ENCODE measurements around the gene SPRED1. TPM values are rescaled to one million over a fixed set of nuclear protein-coding genes. Genes with fewer than 3 reads are reported as not detected.
A peak's percentile ranks its signal among the peaks of the same experiment; 100 is the strongest.

The SPRED1 gene
- total RNA-seq, 1 donor: 55.7 TPM

DNA sequence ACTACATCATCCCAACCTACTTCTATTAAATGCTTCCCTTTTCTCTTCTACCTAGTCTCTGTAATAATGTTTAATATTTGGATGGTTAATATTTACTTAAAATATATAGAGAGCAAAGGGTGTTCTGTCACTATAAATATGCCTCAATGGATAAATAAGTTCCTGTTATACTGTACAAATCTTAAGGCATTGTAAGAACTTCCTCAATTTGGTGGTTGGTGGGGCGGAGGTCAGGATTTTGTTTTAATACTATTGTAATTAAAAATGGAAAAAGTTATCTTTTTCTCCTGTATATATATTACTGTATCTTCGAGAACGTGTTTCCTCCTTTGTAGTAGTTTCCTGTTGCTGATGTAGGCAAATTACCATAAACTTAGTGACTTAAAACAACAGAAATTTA, 41.5 kb downstream of the SPRED1 start:
- no peak overlapping the region for H3K4me3 ChIP-seq (ENCODE audit: low read depth, low read length)
- DNase-seq (ENCODE audit: low read depth): no peak
- TF ChIP-seq, protein P1, sequence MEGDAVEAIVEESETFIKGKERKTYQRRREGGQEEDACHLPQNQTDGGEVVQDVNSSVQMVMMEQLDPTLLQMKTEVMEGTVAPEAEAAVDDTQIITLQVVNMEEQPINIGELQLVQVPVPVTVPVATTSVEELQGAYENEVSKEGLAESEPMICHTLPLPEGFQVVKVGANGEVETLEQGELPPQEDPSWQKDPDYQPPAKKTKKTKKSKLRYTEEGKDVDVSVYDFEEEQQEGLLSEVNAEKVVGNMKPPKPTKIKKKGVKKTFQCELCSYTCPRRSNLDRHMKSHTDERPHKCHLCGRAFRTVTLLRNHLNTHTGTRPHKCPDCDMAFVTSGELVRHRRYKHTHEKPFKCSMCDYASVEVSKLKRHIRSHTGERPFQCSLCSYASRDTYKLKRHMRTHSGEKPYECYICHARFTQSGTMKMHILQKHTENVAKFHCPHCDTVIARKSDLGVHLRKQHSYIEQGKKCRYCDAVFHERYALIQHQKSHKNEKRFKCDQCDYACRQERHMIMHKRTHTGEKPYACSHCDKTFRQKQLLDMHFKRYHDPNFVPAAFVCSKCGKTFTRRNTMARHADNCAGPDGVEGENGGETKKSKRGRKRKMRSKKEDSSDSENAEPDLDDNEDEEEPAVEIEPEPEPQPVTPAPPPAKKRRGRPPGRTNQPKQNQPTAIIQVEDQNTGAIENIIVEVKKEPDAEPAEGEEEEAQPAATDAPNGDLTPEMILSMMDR (IDR thresholded peaks at IDR 0.05; ENCODE audit: insufficient read depth, low read depth, low read length): no peak

DNA sequence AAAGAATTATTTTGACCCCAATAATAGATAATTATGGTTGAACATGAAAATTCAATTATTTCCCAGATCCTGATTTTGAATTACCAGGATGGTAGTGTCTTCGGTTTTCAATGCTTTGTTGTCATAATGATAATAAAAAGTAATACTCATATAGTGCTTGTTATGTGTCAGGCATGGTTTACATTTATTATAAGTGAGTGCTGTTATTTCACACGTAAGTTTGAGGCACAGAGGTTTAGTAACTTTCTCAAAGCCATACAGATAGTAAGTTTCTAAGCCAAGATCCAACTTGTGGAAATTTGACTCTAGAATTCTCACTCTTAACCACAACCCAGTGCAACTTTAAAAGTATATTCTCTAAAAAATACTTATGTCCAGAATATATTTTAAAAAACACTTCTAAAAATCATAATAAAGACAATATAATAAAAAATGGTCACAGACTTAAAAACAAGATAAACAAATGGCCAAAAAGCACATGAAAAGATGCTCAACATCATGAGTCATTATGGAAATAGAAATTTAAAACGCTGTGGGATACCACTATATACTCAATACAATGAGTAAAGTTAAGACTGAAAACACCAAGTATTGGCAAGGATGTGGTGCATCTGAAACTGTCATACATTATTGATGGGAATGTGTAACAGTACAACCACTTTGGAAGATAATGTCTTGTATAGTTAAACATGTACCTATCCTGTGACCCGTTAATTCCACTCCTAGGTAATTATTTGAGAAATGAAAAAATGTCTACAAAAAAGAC, 45.2 kb downstream of the SPRED1 start:
- no peak overlapping the region for H3K4me3 ChIP-seq (ENCODE audit: low read depth, low read length)
- TF ChIP-seq, protein P1 (IDR thresholded peaks at IDR 0.05; ENCODE audit: insufficient read depth, low read depth, low read length): no peak
- DNase-seq (ENCODE audit: low read depth): no peak

DNA sequence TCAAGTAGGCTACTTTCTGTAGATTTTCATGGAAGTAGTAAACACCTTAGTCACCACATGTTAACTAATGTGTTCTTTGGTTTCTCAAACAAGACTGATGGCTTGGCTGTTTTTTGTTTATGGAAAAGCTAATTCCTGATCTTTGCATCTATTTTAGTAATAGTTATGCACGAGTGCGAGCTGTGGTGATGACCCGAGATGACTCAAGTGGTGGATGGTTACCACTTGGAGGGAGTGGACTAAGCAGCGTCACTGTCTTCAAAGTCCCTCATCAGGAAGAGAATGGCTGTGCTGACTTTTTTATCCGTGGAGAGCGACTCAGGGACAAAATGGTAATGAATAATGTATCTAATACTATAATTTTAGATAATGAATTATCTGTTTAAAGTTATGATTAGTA, 46.6 kb downstream of the SPRED1 start:
- peak; percentile 87 for DNase-seq (ENCODE audit: low read depth)
- H3K4me3 ChIP-seq (ENCODE audit: low read depth, low read length): no peak overlapping the region
- TF ChIP-seq, protein P1 (IDR thresholded peaks at IDR 0.05; ENCODE audit: insufficient read depth, low read depth, low read length): no peak

DNA sequence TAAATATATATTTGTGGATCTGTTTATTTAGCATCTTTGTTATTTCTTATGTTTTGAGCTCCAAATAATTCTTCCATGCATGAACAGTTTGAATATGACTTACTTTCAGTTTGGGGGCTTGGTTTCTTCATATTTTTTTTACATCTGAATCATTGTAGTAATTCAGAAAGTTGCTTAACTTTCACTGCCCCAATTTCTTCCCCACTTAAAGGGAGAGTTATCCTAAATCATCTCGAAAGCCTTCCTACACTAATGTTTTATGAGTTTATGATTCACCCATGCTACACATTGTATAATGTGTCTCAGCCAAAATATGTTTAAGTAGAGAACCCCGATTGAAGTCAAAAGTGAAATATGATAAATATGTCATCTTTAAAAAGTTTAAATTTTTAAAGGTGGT, 47.8 kb downstream of the SPRED1 start:
- H3K4me3 ChIP-seq (ENCODE audit: low read depth, low read length): no peak overlapping the region
- DNase-seq (ENCODE audit: low read depth): peak; percentile 69
- TF ChIP-seq, protein P1 (IDR thresholded peaks at IDR 0.05; ENCODE audit: insufficient read depth, low read depth, low read length): no peak

DNA sequence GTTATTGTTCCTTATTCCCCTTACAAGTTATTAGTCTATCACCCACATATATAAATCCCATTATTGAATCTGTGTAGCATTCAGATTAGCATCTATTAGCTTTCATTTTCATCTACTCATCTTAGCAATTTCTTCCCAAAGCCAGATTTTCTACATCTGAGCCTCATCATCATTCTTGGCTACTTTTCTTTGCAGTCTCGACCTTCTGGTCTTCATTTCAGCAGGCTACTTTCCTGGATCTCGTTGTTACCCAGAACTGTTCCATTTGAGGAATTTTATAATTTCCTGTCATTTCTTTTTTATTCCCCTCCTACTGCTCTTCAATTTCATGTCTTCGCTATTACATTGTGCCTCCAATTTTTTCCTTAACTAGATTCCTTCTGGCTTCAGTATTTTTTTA, 51.8 kb downstream of the SPRED1 start:
- H3K4me3 ChIP-seq (ENCODE audit: low read depth, low read length): no peak overlapping the region
- DNase-seq (ENCODE audit: low read depth): no peak
- TF ChIP-seq, protein P1 (IDR thresholded peaks at IDR 0.05; ENCODE audit: insufficient read depth, low read depth, low read length): no peak

DNA sequence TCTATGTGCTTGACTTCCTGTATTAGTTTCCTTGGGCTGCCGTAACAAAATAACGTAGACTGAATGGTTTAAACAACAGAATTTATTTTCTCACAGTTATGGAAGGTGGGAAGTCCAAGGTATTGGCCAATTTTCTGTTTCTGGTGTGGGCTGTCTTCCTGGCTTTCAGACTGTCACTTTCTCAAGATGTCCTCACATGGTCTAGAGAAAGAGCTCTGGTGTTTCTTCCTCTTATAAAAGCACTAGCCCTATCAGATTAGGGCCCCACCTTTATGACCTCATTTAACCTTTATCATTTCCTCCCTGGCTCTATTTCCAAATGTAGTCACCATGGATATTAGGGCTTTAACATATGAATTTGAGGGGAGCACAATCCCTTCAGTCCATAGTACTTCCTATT, 54.6 kb downstream of the SPRED1 start:
- TF ChIP-seq, protein P1 (IDR thresholded peaks at IDR 0.05; ENCODE audit: insufficient read depth, low read depth, low read length): no peak
- H3K4me3 ChIP-seq (ENCODE audit: low read depth, low read length): no peak overlapping the region
- DNase-seq (ENCODE audit: low read depth): no peak

Measured in fibroblast of villous mesenchyme (primary cell).